B cell (primary cell): ENCODE data around the gene G0S2. TPM values are rescaled to one million over a fixed set of nuclear protein-coding genes. Genes with fewer than 3 reads are reported as not detected.

ENCODE experiments used
- ATAC-seq: fragments of 200-7000 bp; cut with Tn5 transposase; one replicate; pipeline ENCODE4 v1.10.0; 2021; ENCODE audit warnings: low read depth, mild to moderate bottlenecking, moderate number of reproducible peaks, moderate library complexity
- CTCF ChIA-PET: fragments of 350-600 bp; sonication (Branson Sonifier 250); formaldehyde crosslinking; loops from one replicate; lab custom pipeline; 2021; ENCODE audit warnings: antibody characterized with exemption, inconsistent platforms; lab: Charles Lee
- POLR2A ChIA-PET: fragments of 350-600 bp; sonication (Branson Sonifier 250); formaldehyde crosslinking; loops from one replicate; lab custom pipeline; 2021; ENCODE audit warnings: antibody characterized with exemption; lab: Charles Lee
- DNase-seq: peaks from one replicate; pipeline ENCODE4 v3.0.0; 2013
- H2AFZ ChIP-seq: 2 replicates; pipeline ENCODE4 v1.6.1; 2012; ENCODE audit warnings: mild to moderate bottlenecking, low read depth, low read length; ENCODE audit not compliant: insufficient read depth, poor library complexity, severe bottlenecking
- H3K27ac ChIP-seq, 2 donors: 1 replicate in 1 of 2; 2 replicates in 1 of 2; pipeline ENCODE4 v1.5.1; 2012 to 2013; ENCODE audit warnings: low read length in 2 of 2, mild to moderate bottlenecking in 2 of 2, moderate library complexity in 1 of 2
- H3K27me3 ChIP-seq, 4 experiments: fragments of 200-600 bp in 1 of 4; sonication (generic) in 1 of 4; replicated peaks in 1 of 4; 1 replicate in 2 of 4; 2 replicates in 2 of 4; pipeline versions ENCODE4 v1.6.1 to v1.7.0; 2013 to 2016; ENCODE audit warnings: low read length in 3 of 4, mild to moderate bottlenecking in 2 of 4, mixed read lengths in 1 of 4, moderate library complexity in 1 of 4; ENCODE audit not compliant: insufficient read depth in 4 of 4, control insufficient read depth in 3 of 4; ENCODE audit errors: control extremely low read depth in 1 of 4
- H3K36me3 ChIP-seq, 2 experiments: replicated peaks in 1 of 2; 1 replicate in 1 of 2; 2 replicates in 1 of 2; pipeline versions ENCODE4 v1.6.1 to v1.7.1; 2013; ENCODE audit warnings: low read length in 1 of 2; ENCODE audit not compliant: insufficient read depth in 2 of 2, control insufficient read depth in 1 of 2; ENCODE audit errors: control extremely low read depth in 1 of 2, extremely low read depth in 1 of 2
- H3K4me1 ChIP-seq, 2 donors: fragments of 200-600 bp in 1 of 2; sonication (generic) in 1 of 2; 1 replicate in 1 of 2; 2 replicates in 1 of 2; pipeline versions ENCODE4 v1.5.1 to v1.6.1; 2013 to 2017; ENCODE audit warnings: low read length in 2 of 2; ENCODE audit not compliant: control insufficient read depth in 2 of 2, insufficient read depth in 2 of 2
- H3K4me2 ChIP-seq: replicated peaks from 2 replicates; pipeline ENCODE3; 2012; ENCODE audit warnings: mild to moderate bottlenecking, low read depth, low read length; ENCODE audit not compliant: poor library complexity, severe bottlenecking
- H3K4me3 ChIP-seq, 5 experiments: fragments of 200-600 bp in 1 of 5; sonication (generic) in 1 of 5; 1 replicate in 3 of 5; 2 replicates in 2 of 5; pipeline versions ENCODE4 v1.5.1 to v1.7.0; 2011 to 2016; ENCODE audit warnings: low read length in 4 of 5, mild to moderate bottlenecking in 4 of 5, low read depth in 2 of 5, control low read depth in 1 of 5, moderate library complexity in 1 of 5; ENCODE audit not compliant: insufficient read depth in 1 of 5; ENCODE audit errors: control extremely low read depth in 1 of 5, extremely low read depth in 1 of 5
- H3K79me2 ChIP-seq: fragments of 200-600 bp; sonication (generic); one replicate; pipeline ENCODE4 v1.6.0; 2016; ENCODE audit warnings: low read length; ENCODE audit not compliant: control insufficient read depth, insufficient read depth
- H3K9ac ChIP-seq: fragments of 200-600 bp; sonication (generic); 2 replicates; pipeline ENCODE4 v1.6.1; 2017; ENCODE audit warnings: mild to moderate bottlenecking, low read length, moderate library complexity
- H3K9me3 ChIP-seq, 3 donors: one replicate each; pipeline versions ENCODE4 v1.6.1 to v1.7.1; 2013; ENCODE audit warnings: low read length in 2 of 3; ENCODE audit not compliant: control insufficient read depth in 2 of 3, insufficient read depth in 1 of 3; ENCODE audit errors: control extremely low read depth in 1 of 3
- H4K20me1 ChIP-seq: 2 replicates; pipeline ENCODE4 v1.6.0; 2012; ENCODE audit warnings: mild to moderate bottlenecking, low read length; ENCODE audit not compliant: insufficient read depth, control insufficient read depth, poor library complexity, severe bottlenecking
- H3K27ac Mint-ChIP-seq: one replicate; pipeline ENCODE4 v1.8.0; 2021; ENCODE audit warnings: mixed read lengths
- H3K27me3 Mint-ChIP-seq: one replicate; pipeline ENCODE4 v1.8.0; 2021; ENCODE audit warnings: mixed read lengths
- H3K4me1 Mint-ChIP-seq: one replicate; pipeline ENCODE4 v1.8.0; 2021; ENCODE audit warnings: mixed read lengths
- H3K4me3 Mint-ChIP-seq: one replicate; pipeline ENCODE4 v1.8.0; 2021; ENCODE audit warnings: mixed read lengths
- H3K9me3 Mint-ChIP-seq: one replicate; pipeline ENCODE4 v1.8.0; 2022; ENCODE audit warnings: mixed read lengths; ENCODE audit not compliant: insufficient read depth
- CTCF ChIP-seq: fragments of 200-600 bp; IDR thresholded peaks from one replicate; pipeline ENCODE4 v1.8.0; 2022; ENCODE audit warnings: antibody characterized with exemption, mild to moderate bottlenecking
- EZH2 ChIP-seq: IDR thresholded peaks from 2 replicates; pipeline ENCODE4 v1.6.1; 2012; ENCODE audit warnings: borderline replicate concordance, low read depth, mild to moderate bottlenecking, moderate library complexity, low read length; ENCODE audit not compliant: insufficient read depth, poor library complexity, severe bottlenecking
- WGBS: methylation state at CpG from one replicate; pipeline ENCODE4 v1.1.5; 2013; ENCODE audit warnings: missing lambda C conversion rate; ENCODE audit not compliant: insufficient coverage; 5-methylcytosine and 5-hydroxymethylcytosine counted together
- intact Hi-C: fragments of 100-400 bp; cut with micrococcal nuclease; formaldehyde crosslinking; loops from one replicate; pipeline ENCODE4 v1.10.0; 2022
- polyA plus RNA-seq: library from polyadenylated mRNA; depleted of rRNA; stranded (reverse); fragments of >200 nt; gene quantifications from 2 replicates; pipeline ENCODE4 v1.2.3, GENCODE V29; 2012
- total RNA-seq, 2 donors: library from RNA; stranded (reverse); fragments of 120-200 nt in 1 of 2; gene quantifications; 1 replicate in 1 of 2; 2 replicates in 1 of 2; pipeline versions ENCODE4 v1.2.3 to v1.2.4, GENCODE V29; 2013 to 2022

The G0S2 gene
- total and polyA plus RNA-seq, 2 donors (not counting 1 experiment from before 2014, with no cell fraction given), result 6.2 TPM; not detected in 1

- no peak overlapping the region for H2AFZ ChIP-seq
- POLR2A ChIA-PET, result no interaction called here
- TF ChIP-seq EZH2 (no peak), CTCF (no peak)
- no peak overlapping the region for H3K27ac ChIP-seq
- no peak overlapping the region for H3K4me2 ChIP-seq
- 100% methylated on average over 1 of the region's 2 CpGs for WGBS
- Mint-ChIP-seq H3K4me3 (no peak overlapping the region), H3K9me3 (no peaks in the 10 kb centered on the region), H3K4me1 (no peaks in the 10 kb centered on the region), H3K27ac (no peak overlapping the region), H3K27me3 (no peaks in the 10 kb centered on the region)
- CTCF ChIA-PET, result interaction anchor here (0.6 to 0.7 kb wide), 2 partner anchors 53 to 146 kb away, joined by 3 read pairs; no protein-coding TSS in a partner anchor
- ATAC-seq (no peak), DNase-seq (no peak)
- intact Hi-C loops, result no loop called here
- H3K9ac ChIP-seq, result no peak overlapping the region
- no peak overlapping the region for H3K4me3 ChIP-seq
- H3K27me3 ChIP-seq, result no peaks in the 10 kb centered on the region
- H3K4me1 ChIP-seq, result no peaks in the 10 kb centered on the region
- H4K20me1 ChIP-seq, result no peaks in the 10 kb centered on the region
- no peaks in the 10 kb centered on the region for H3K9me3 ChIP-seq
- no peaks in the 10 kb centered on the region for H3K79me2 ChIP-seq
- H3K36me3 ChIP-seq, result no peaks in the 10 kb centered on the region
Measured at GRCh38 chr1:209720826-209721225, 45.6 kb downstream of the G0S2 start.

DNA sequence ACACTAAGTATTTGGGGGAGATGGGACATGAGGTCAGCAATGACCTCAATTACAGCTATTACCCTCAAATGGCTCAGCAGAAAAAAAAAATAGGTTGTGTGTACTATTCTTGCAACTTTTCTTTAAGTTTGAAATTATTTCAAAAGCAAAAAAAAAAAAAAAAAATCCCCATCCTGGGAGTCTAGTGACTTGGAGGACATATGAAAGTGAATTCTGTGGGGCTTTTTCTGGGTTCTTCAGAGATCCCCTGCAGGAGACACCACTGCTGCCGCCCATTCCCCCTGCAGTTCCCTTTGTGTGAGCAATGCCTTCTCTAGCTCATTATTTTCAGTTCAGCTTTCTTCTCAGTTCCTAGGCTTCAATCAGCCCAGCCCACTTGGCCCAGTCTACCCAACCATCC lies 46.1 kb downstream of the G0S2 start:
- Histone ChIP-seq H2AFZ (no peak overlapping the region), H3K9me3 (no peaks in the 10 kb centered on the region)
- intact Hi-C loops, result no loop called here

More for the DNA sequence above, 46.1 kb downstream of the G0S2 start:
- Histone ChIP-seq H3K79me2 (no peaks in the 10 kb centered on the region), H3K36me3 (no peaks in the 10 kb centered on the region), H3K4me3 (no peak overlapping the region), H3K27ac (no peak overlapping the region), H3K27me3 (no peaks in the 10 kb centered on the region), H3K9ac (no peak overlapping the region), H3K4me2 (no peak overlapping the region), H4K20me1 (no peaks in the 10 kb centered on the region), H3K4me1 (no peaks in the 10 kb centered on the region)
- H3K27ac Mint-ChIP-seq, result no peak overlapping the region
- ChIA-PET CTCF (interaction anchor here (0.6 to 0.7 kb wide), 2 partner anchors 52 to 147 kb away, joined by 3 read pairs; no protein-coding TSS in a partner anchor), POLR2A (no interaction called here)
- ATAC-seq, result no peak
- H3K9me3 Mint-ChIP-seq, result no peaks in the 10 kb centered on the region
- no peaks in the 10 kb centered on the region for H3K27me3 Mint-ChIP-seq
- DNase-seq, result no peak
- TF ChIP-seq CTCF, result no peak
- TF ChIP-seq EZH2, result no peak
- 70% methylated on average over 1 of the region's 1 CpG for whole genome bisulfite sequencing
- H3K4me1 Mint-ChIP-seq, result no peaks in the 10 kb centered on the region
- H3K4me3 Mint-ChIP-seq, result no peak overlapping the region
